ENCODE measurements around the gene AK9.
"Not testable (repeated sequence)": the region's sequence is repeated elsewhere in the genome, so short reads cannot be mapped to it uniquely, and the experiment has no call there.

Gene AK9

DNA sequence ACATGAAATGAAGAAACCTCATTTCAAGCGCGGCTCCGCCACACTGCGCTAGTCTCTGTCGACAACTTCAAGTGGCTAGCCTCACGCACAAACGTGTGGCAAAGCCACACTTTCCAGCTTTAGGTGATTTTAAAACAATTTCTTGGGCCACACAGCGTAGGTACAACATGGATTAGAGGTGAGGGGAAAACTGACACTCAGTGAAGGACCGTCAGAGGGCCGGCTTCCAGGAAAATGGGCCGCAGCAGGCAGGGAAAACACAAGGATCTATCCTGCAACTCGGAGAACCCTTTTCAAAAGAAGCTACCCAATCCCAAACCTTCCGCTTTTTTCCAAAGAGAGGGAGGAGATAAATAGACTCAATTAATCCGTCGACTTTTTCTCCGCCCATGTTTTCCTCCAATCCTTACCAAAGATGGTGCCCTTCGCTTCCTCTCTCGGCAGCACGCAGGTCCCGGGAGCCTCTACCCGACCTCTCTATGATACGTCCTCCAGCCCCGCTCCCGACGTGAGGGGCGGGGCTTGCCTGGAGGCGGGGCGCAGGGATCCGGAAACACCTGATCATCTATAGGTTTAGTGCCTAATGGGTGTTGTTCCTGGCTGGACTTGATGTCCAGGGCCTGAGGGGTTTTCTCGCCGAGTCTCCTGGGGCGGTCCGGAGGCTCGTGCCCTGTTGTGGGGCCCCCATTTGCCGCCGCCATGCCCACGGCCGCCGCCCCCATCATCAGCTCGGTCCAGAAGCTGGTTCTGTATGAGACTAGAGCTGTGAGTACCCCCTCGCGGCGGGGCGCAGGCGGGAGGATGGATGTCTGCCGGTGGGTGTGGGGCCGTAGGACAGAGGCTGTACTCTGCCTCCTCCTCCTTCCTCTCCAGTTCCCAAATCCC is at the start of gene AK9, which contains the start of gene FIG4:
Gene AK9 (minus strand): TSS at position 466 of the 885 bp plus-strand sequence. CDS start 15,457 bp downstream, outside the sequence.
Gene FIG4 (plus strand): TSS at position 560 of the 885 bp plus-strand sequence. CDS start 140 bp downstream, at position 700.
- peak; percentile 88 for DNase-seq

DNA sequence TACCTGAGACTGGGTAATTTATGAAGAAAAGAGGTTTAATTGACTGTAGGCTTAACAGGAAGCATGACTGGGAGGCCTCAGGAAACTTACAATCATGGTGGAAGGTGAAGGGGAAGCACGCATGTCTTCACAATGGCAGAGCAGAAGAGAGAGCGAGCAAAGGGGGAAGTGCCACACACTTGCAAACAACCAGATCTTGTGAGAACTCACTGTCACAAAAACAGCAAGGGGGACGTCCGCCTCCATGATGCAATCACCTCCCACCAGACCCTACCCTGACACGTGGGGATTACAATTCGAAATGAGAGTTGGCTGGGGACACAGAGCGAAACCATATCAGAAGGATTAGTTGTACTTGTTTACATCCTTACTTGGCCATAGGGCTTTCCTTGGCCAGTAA is 49.8 kb upstream of the AK9 start:
- no peak for DNase-seq

DNA sequence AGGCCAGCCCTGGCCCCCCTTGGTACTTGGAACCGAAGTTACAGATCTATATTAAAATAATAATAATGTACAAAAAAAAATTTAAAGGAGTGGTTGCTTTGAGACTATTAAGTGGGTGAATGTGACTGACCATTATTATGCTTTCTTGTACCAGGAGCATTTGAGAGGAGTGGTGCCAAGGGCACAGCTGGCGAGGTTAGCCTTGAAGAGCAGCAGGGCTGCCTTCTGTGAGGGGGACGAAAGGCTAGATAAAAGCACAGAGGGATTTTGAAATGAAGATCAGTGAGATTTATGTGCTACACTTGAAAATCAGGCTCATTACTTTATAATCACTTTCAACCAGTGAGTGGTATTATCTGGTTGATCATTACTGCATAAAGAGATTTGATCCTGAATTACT is 48.7 kb upstream of the AK9 start:
- DNase-seq: no peak

DNA sequence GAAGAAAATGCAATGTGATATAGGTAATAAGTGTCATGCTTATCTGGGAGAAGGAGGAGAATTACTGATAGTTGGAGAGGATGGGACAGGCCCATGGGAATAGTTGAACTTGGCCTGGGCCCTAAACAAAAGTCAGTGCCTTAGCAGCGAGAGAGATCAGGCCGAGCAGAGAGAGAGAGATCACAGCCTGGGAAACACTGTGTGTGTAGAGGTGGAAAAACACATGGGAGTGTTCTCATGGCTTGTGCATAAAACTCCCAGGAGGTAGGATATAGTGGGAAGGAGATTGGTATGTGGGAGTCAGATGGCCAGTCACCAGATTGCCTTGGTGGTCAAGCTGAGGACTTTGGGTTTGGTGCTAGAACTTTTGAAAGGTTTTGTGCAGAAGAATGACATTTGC is 47.7 kb upstream of the AK9 start:
- no peak for DNase-seq

DNA sequence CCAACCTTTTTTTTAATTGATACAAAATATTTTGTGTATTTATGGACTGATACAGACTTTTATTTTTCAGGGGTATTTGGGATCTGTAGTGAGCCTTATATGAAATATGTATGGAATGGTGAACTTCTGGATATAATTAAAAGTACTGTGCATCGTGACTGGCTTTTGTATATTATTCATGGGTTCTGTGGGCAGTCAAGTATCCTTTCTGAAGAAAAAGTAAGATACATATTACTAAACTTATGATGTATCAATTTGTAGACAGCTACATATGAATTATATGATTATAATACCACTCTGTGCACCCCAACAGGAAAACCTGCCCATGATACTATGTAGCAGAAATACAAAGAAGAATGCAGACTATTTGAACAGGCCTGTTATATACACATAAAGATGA is 47.3 kb upstream of the AK9 start:
- DNase-seq: peak; percentile 84

DNA sequence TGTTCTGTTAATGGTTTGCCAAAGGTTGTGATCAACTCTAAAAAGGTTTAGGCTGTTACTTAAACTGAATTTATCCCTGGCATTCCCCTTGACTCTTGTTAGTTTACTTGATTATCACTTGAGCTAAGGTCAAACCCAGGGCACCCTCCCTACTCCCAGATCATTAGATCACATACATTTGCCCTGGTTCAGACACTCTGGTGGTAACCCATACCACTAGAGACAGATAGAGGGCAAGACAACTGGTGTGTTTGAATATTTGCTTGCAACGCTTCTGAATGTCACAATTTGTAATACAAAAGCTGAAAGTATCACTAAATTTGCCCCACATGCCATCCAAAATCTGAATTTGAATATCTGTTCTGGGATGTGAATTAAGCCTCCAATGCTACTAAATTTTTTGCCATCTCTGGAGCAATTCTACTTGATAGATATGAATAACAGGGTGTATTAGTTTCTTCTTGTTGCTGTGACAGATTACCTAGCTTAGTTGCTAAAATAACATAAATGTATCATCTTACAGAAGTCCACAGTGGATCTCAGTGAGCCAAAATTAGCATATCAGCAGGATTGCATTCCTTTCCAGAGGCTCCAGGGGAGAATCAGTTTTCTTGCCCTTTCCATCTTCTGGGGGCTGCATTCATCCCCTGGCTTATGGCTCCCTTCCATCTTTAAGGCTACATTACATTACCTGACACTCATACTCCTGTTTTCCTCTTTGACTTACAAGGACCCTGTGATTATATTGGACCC is 45.4 kb upstream of the AK9 start:
- peak; percentile 35 for DNase-seq

DNA sequence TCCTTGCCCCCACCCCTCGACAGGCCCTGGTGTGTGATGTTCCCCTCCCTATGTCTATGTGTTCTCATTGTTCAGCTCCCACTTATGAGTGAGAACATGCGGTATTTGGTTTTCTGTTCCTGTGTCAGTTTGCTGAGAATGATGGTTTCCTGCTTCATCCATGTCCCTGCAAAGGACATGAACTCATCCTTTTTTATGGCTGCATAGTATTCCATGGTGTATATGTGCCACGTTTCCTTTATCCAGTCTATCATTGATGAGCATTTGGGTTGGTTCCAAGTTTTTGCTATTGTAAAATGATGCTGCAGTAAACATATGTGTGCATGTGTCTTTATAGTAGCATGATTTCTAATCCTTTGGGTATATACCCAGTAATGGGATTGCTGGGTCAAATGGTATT is 34.2 kb upstream of the AK9 start:
- DNase-seq: not testable (repeated sequence)

DNA sequence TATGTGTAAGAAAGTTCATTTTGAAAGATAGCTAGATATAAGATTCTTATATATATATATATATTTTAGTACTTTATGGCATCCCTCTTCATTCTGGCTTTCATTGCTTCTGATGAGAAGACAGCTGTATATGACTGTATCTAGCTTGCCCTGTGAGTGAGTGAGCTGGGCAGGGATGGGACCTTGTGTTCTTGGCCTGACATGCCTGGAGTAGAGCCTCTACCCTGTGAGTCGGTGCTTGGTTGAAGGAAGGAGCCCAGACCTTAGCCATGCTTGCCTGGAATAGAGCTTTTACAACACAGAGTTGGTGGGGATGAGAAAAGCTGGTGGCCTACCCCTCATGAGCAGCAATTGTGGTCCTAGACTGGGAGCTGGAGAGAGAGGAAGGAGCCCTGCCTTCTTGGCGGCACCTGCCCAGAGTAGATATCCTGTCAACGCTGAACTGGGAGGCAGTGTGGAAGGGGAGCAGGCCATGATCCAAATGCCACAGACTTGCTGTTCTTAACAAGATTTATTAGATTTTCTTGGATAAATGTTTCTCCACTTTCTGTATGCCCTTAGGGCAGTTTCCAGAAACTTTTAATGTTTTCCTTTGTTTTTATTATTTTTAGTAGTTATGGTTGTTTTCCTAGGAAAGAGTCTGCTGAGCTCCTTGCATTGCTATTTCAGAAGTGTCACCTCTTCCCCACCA is 31.7 kb upstream of the AK9 start:
- no peak for DNase-seq

DNA sequence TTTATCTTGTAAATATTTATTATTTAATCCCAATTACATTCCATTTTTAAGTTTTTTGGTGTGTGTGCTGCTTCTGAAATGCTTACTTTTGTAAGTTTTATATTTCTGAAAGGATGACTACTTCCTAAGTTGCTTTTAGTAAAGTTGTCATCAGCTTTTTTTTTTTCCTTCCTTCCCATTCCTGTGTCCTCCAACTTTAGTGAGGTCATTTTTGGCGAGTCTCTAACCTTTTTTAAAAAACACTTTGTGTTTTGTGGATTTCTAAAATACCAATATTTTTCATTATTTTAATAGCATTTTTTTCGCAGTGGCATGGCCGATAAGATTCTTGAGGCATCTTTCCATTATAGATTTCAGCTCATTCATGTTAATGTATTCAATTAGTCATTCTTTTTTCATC is 31.0 kb upstream of the AK9 start:
- no peak for DNase-seq

DNA sequence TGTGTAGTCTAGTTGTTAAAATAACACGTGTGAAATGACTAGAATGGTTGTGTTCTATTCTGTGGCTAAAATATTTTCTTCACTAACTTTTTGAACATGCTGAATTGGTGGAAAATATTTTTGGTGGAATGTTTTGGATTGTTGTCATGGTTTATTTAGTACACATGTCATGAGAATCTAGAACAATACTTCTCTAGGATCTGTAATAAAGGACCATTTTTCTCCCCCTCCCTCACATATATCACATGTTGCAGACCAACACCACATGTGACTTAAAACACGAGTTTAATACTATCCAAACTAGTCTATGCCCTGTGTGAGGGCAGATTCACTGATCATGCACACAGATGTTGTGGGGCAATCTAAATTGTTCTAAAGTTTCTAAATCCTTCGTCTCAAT is 29.3 kb upstream of the AK9 start:
- no peak for DNase-seq

DNA sequence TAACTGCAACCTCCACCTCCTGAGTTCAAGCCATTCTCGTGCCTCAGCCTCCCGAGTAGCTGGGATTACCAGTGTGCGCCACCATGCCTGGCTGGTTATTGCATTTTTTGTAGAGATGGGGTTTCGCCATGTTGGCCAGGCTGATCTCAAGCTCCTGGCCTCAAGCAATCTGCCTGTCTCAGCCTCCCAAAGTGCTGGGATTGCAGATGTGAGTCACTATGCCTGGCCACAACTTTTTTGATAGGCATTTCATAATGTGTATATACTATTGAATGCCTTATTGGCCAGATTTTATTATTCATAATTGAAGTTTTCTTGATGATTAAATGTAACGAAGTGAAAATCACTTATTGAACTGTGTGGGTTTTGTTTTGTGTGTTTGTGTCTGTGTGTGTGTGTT is 28.0 kb upstream of the AK9 start:
- DNase-seq: peak; percentile 35

DNA sequence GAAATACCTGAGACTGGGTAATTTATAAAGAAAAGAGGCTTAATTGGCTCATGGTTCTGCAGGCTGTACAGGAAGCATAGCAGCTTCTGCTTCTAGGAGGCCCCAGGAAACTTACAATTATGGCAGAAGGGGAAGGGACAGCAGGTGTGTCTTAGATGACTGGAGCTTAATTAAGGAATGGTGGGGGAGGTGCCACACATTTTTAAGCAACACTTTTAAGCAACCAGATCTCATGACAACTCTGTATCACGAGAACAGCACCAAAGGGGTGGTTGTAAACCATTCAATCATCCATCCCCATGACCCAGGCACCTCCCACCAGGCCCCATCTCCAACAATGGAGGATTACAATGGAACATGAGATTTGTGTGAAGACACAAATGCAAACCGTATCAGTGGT is 27.0 kb upstream of the AK9 start:
- DNase-seq: no peak

DNA sequence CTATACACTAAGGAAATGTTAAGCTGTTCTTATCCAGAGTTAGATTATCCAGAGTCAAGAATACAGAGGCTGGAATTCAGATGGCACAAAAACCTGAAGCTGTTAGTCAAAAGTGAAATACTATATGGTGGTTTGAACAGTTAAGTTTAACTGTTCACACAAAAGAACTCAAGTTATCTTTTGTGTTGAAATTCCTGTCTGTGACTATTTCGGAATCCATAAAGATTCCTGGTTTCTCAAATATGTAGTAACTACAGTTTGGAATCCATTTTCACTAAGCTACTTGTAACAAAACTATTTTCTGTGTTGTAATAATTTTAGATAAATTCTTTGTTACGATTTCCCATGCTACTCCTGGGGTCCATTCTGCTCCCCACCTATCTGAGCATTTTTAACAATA is 24.6 kb upstream of the AK9 start:
- DNase-seq: peak; percentile 47

DNA sequence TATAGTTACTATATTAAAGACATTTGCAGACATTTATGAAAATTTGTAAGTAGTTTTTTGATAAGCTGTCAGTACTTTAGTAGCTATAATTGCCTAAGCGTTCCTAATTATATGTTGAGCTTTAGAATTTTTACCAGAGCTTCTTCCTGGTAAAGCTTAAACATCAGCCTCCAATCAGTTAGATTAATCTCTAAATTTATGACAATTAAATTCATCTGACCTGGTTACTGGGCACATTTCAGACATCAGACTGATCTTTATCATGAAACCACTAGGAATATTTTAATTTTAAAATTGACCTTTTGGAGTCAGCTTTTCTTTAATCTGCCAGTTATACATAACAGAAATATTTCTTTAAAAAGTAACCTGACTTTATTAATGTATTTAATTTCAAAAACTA is 23.6 kb upstream of the AK9 start:
- no peak for DNase-seq

DNA sequence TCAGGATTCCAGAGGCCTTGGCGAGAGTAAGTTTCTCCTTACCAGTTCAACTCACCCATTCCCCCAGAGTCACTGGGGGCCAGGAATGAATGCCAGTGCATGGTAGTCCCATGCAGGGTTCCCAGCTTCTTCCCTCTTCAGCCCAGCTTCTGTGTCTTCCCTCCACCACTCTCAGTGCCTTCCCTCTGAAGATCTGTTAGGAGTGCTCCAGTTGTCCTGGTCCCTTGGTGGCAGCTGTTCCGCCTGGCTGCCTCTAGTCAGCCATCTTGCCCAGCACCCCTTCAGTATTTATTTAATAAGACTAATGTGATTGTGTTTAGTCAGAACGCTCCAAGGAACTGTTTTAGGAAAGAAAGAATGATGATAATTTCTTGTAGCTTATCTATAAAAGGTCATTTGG is 23.2 kb upstream of the AK9 start:
- DNase-seq: no peak

DNA sequence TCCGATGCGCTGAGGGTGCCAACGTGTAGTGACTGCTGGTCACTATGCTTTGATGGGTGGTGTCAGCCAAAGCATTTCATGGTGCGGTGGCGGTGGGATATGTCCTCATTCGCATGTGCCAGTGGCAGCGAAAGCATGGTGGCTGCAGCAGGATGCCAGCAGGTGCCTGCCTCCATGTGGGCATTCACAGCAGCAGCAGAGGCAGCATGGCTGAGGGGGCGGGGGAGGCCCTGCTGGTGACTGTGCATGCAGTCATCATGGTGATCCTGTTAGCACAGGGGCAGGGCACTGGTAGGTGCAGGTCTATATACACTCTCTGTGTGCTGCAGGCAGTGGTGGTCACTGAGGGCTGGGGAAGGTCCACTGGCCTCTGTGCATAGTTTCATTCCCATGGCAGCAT is 22.1 kb upstream of the AK9 start:
- no peak for DNase-seq

DNA sequence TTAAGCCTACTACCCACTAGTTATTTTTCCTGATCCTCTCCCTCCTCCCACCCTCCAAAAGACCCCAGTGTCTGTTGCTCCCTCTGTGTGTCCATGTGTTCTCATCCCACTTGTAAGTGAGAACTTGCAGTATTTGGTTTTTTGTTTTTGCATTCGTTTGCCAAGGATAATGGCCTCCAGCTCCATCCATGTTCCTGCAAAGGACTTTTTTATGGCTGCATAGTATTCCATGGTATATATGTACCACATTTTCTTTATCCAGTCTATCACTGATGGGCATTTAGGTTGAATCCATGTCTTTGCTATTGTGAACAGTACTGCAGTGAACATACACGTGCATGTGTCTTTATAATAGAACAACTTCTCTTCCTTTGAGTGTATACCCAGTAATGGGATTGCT is 17.1 kb upstream of the AK9 start:
- not testable (repeated sequence) for DNase-seq

DNA sequence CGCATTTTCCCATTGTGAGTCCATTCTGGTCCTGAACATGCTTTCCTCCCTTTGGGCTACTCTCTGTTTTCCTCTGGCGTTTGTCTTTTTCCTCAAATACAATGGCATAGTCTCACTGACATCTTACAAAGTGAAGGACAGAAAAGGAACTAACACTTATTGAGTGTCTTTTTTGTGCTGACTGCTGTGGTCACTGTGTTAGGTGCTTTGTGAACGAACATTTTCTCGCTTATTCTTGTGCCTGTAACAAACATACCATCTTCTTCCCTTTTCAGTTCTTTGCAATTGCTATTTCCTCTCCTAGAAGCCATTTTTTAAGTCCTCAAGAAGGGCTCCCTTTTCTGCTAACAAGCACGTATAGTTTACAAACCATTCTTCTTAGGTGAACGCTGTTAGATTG is 15.5 kb upstream of the AK9 start:
- no peak for DNase-seq

DNA sequence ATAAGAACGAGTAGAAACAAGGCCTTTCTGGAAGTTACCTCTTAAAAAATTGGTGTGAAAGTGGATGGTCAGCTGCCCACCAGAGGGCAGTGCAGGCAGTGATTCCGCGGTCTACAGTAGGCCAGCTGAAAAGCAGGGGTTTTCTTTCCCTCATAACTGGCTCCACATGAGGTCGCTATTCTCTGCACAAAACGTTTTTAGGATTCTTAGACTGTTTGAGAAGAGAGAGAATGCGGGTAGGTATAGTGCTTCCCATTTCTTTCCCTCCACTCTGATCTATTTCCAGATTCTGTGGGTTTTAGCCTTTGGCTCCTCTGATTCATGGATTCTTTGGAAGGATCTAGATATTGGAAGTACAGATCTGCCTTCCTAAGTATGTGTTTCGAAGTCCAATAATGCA is 14.3 kb upstream of the AK9 start:
- peak; percentile 88 for DNase-seq

DNA sequence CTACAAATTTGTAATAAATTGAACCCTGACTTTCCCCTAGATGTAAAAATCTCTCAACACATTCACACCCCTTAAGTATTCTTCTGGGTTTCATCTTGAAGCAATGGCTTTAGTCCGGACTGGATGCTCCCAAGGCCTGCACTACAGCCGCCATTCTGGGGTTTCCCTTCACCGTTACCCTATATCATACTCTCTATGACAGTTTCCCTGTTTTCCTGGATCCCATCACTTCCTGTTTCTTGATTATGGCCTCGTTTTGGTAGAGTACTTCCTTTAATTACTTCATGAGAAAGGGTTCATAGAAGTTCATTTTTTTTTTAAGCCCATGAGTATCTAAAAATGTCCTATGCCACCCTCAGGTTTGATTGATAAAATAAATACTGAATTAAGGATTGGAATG is 11.8 kb upstream of the AK9 start:
- no peak for DNase-seq

DNA sequence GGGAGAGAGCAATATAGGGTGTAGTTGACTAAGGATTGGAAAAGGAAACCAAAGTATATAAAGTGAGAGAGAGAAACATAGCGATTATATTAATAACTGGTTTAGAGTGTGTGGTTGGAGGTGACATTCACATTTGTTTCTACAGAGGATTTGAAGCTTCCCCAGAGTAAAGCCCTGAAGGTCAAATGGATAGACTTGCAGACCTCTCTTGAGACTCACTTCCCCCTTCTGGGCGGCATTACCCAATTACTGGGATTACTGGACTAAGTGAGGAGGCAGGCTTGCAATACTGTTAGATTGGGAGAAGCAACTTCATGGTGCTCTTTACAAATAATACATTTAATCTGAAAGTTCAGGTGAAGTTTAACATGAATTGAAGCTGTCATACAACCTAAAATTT is 10.8 kb upstream of the AK9 start:
- DNase-seq: no peak

DNA sequence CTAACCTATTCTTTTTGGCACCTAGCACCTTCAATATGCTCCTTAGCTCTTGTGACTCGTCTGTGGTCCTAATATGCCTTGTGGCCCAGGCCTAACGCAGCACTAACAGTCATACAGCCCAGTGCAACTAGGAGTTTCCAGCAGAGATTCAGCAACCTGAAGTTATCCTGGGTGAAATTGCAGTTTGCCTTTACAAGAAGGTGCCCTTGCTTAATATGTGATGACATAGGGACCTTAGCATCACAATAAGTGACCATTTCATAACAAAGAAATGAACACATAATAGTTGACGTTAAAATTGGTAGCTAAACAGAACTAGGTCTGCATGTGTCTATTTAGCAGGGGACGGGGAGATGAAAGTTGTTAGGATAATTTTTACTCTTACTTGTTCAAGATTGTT is 10.2 kb upstream of the AK9 start:
- DNase-seq: no peak

DNA sequence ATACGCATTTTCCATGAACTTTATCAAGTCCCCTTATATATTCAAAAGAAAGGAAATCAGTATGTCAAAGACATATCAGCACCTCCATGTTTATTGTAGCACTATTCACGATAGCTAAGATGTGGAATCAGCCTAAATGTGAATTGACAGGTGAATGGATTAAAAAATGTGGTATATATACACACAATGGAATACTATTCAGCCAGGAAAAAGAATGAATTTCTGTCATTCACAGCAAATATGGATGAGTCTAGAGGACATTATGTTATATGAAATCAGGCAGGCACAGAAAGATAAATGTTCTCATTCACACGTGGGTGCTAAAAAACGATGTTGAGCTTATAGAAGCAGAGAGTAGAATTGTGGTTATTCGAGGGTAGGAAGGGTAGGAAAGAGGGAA is 5.4 kb upstream of the AK9 start:
- no peak for DNase-seq

DNA sequence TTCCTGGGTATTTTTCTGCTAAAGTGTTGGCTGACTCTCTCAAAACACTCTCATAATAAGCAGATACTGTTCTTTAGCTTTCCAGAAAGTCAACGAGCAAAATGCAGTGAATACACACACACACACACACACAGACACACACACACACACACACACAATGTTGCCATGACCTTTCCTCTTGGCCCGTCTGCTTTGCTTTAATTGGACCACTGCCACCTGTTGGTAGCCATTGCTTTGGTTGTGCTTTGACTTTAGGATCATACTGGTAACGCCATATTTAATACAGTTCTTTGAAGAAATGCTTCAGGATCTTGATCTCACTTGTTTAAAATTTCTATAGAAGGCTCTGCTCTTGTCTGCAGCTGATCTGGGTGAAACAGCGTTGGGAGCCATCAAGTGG is 4.5 kb upstream of the AK9 start:
- no peak for DNase-seq
